Ovary (tissue), 3 donors: Measurements from ENCODE around the gene CRIP1.

Experiments used
- POLR2A ChIP-seq: fragments of 450-650 bp; IDR thresholded peaks from one replicate; pipeline ENCODE4 v1.6.1; 2017; ENCODE audit warnings: antibody characterized with exemption, mild to moderate bottlenecking, moderate library complexity
- TF ChIP-seq, protein P1 (sequence below), 3 donors: fragments of 450-650 bp in 2 of 3; fragments of 200-600 bp in 1 of 3; IDR thresholded peaks; one replicate each; pipeline versions ENCODE4 v1.5.1 to v1.8.0; 2016 to 2022; ENCODE audit warnings: antibody characterized with exemption in 3 of 3, mild to moderate bottlenecking in 1 of 3
- donor health status: DM: no; HTN: no; CAD: no.

DNA sequence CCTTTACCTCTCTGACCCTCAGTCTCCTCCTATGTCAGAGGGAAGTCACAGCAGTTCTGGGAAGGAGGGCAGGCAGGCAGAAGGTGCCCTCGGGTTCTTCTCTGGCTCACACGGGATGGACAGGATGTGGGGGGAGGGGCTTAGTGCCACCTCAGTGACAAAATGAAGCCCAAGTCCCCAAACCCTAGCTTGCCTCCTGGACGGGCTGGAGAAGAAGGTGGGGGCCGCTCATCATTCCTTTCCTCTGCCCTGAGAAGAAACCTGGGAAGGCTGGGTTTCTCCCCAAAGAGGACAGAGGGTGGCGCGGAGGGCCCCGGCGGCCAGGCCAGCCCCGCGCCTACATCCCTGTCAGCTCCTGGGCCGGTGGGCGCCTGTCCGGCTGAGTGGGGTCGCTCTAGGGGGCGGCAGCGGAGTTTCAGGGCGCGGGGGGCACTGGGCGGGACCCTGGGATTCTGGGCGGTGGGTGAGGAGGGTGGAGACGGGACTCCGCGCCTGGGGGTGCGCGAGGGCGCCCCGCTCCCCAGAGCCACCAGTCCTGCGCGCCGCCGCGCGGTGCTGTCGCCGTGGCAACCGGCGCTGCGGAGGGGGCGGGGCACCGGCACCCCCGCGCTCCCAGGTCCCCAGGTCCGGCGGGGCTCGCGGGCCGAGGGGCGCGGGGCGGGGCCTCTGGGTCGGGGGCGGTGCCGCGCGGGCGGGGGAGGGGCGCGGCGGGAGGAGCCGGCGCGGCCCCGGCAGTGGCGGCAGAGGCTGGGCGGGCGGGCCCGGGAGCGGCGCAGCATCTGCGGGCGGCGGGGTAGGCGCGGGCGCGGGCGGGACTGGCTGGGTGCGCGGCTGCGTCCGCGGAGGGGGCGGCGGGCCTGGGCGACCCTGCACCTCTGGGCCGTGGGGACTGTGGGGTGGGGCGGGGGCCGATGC, 39.4 kb downstream of the CRIP1 start, which contains the start of gene TMEM121:
- TF ChIP-seq, protein P1, sequence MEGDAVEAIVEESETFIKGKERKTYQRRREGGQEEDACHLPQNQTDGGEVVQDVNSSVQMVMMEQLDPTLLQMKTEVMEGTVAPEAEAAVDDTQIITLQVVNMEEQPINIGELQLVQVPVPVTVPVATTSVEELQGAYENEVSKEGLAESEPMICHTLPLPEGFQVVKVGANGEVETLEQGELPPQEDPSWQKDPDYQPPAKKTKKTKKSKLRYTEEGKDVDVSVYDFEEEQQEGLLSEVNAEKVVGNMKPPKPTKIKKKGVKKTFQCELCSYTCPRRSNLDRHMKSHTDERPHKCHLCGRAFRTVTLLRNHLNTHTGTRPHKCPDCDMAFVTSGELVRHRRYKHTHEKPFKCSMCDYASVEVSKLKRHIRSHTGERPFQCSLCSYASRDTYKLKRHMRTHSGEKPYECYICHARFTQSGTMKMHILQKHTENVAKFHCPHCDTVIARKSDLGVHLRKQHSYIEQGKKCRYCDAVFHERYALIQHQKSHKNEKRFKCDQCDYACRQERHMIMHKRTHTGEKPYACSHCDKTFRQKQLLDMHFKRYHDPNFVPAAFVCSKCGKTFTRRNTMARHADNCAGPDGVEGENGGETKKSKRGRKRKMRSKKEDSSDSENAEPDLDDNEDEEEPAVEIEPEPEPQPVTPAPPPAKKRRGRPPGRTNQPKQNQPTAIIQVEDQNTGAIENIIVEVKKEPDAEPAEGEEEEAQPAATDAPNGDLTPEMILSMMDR (IDR thresholded peaks at IDR 0.05), result no peak
- TF ChIP-seq POLR2A, result no peak
